ENCODE measurements around the gene DCT.

DNA sequence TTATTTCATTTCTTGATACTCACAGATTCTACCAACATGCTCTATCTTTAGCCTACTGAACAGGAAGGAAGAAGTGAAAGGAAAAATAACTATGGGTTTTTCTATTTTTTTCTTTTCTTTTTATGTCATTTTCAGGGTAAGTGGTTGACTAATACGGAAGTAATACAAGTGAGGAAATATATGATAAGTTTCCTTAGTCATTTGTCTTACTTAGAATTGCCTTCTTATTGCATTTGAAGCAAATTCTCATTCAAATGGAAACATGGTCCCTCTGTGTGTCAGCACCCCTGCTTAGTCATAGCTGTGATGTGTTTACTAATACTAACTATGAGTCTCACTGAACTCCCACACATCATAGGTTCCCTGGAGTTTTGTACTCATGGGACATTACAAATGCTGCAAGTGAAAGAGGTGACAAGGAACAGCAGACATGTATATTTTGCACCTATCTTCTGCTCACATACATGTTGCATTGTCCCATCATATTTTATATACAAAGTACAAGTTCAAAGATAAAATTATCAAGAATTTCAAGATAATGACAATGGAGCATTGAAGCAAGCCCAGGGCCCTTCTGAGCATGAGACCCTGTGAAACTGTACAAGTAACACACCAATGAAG lies 60.1 kb downstream of the DCT start:
- TF ChIP-seq, protein P1, sequence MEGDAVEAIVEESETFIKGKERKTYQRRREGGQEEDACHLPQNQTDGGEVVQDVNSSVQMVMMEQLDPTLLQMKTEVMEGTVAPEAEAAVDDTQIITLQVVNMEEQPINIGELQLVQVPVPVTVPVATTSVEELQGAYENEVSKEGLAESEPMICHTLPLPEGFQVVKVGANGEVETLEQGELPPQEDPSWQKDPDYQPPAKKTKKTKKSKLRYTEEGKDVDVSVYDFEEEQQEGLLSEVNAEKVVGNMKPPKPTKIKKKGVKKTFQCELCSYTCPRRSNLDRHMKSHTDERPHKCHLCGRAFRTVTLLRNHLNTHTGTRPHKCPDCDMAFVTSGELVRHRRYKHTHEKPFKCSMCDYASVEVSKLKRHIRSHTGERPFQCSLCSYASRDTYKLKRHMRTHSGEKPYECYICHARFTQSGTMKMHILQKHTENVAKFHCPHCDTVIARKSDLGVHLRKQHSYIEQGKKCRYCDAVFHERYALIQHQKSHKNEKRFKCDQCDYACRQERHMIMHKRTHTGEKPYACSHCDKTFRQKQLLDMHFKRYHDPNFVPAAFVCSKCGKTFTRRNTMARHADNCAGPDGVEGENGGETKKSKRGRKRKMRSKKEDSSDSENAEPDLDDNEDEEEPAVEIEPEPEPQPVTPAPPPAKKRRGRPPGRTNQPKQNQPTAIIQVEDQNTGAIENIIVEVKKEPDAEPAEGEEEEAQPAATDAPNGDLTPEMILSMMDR (IDR thresholded peaks at IDR 0.05), result no peak
- no peak for TF ChIP-seq POLR2A (IDR thresholded peaks at IDR 0.05)
